ENCODE data around the gene MPEG1.

- TF ChIP-seq CTCF (IDR thresholded peaks at IDR 0.05; ENCODE audit: low read depth, low read length, poor library complexity, severe bottlenecking) = no peak
- no peak for TF ChIP-seq EZH2phosphoT487 (IDR thresholded peaks at IDR 0.05; ENCODE audit: borderline replicate concordance, low read length)
These were observed 25.1 kb downstream of the MPEG1 start for GRCh38 chr11:59187587-59187986.

Data from DOHH2 (cell line).